Neural progenitor cell (in vitro differentiated cells): ENCODE data around the gene SCFD2. TPM values are rescaled to one million over a fixed set of nuclear protein-coding genes. Genes with fewer than 3 reads are reported as not detected.

Source experiments
- DNase-seq: peaks from one replicate; pipeline ENCODE4 v3.0.0-alpha.2; 2016; ENCODE audit warnings: low spot score
- H2AFZ ChIP-seq: fragments of 200-600 bp; sonication (generic); replicated peaks from 2 replicates; pipeline ENCODE4 v1.6.1; 2016; ENCODE audit warnings: antibody characterized with exemption
- H3F3A ChIP-seq: fragments of 200-600 bp; sonication (generic); 2 replicates; pipeline ENCODE4 v1.6.1; 2016; ENCODE audit warnings: antibody characterized with exemption, low read depth
- H3K27ac ChIP-seq: fragments of 200-600 bp; sonication (generic); 2 replicates; pipeline ENCODE4 v1.5.1; 2016; ENCODE audit warnings: mild to moderate bottlenecking
- H3K27me3 ChIP-seq: fragments of 200-600 bp; sonication (generic); 2 replicates; pipeline ENCODE4 v1.6.1; 2016; ENCODE audit warnings: mild to moderate bottlenecking, moderate library complexity
- H3K36me3 ChIP-seq: fragments of 200-600 bp; sonication (generic); 2 replicates; pipeline ENCODE4 v1.5.1; 2016
- H3K4me1 ChIP-seq: fragments of 200-600 bp; sonication (generic); 2 replicates; pipeline ENCODE4 v1.6.1; 2016; ENCODE audit warnings: mixed run types
- H3K4me2 ChIP-seq: fragments of 200-600 bp; sonication (generic); 2 replicates; pipeline ENCODE4 v1.6.1; 2016
- H3K4me3 ChIP-seq: fragments of 200-600 bp; sonication (generic); 2 replicates; pipeline ENCODE4 v1.5.1; 2016
- H3K79me2 ChIP-seq: fragments of 200-600 bp; sonication (generic); 2 replicates; pipeline ENCODE4 v1.6.1; 2016; ENCODE audit warnings: low read depth
- H3K9ac ChIP-seq: fragments of 200-600 bp; sonication (generic); 2 replicates; pipeline ENCODE4 v1.6.1; 2016
- H3K9me3 ChIP-seq: fragments of 200-600 bp; sonication (generic); 2 replicates; pipeline ENCODE4 v1.5.1; 2016; ENCODE audit warnings: low read depth
- H4K20me1 ChIP-seq: fragments of 200-600 bp; sonication (generic); 2 replicates; pipeline ENCODE4 v1.6.1; 2016; ENCODE audit warnings: low read depth
- H3K27ac Mint-ChIP-seq: 3 replicates; pipeline ENCODE4 v1.8.0; 2021; ENCODE audit warnings: mixed read lengths
- H3K27me3 Mint-ChIP-seq: 2 replicates; pipeline ENCODE4 v1.8.0; 2022; ENCODE audit warnings: low read depth, mild to moderate bottlenecking, inconsistent platforms, moderate library complexity, mixed read lengths; ENCODE audit not compliant: insufficient read depth
- H3K36me3 Mint-ChIP-seq: 3 replicates; pipeline ENCODE4 v1.8.0; 2021; ENCODE audit warnings: mixed read lengths
- H3K4me1 Mint-ChIP-seq: 3 replicates; pipeline ENCODE4 v1.8.0; 2021; ENCODE audit warnings: mixed read lengths
- H3K4me3 Mint-ChIP-seq: 3 replicates; pipeline ENCODE4 v1.8.0; 2021; ENCODE audit warnings: mild to moderate bottlenecking, moderate library complexity, mixed read lengths
- H3K9me3 Mint-ChIP-seq: 3 replicates; pipeline ENCODE4 v1.8.0; 2020; ENCODE audit warnings: mixed read lengths
- CTCF ChIP-seq: fragments of 200-600 bp; sonication (generic); IDR thresholded peaks from 2 replicates; pipeline ENCODE4 v1.5.1; 2017; ENCODE audit warnings: antibody characterized with exemption, mild to moderate bottlenecking
- EZH2 ChIP-seq: fragments of 200-600 bp; sonication (generic); IDR thresholded peaks from 2 replicates; pipeline ENCODE4 v1.6.1; 2017; ENCODE audit warnings: antibody characterized with exemption, mild to moderate bottlenecking, moderate library complexity
- EZH2phosphoT487 ChIP-seq: fragments of 200-600 bp; sonication (generic); IDR thresholded peaks from 2 replicates; pipeline ENCODE4 v1.6.1; 2017; ENCODE audit warnings: antibody characterized with exemption
- total RNA-seq: library from RNA; depleted of rRNA; stranded (reverse); fragments of >200 nt; gene quantifications from 2 replicates; pipeline ENCODE4 v1.2.3, GENCODE V29; 2015; ENCODE audit warnings: low replicate concordance

The SCFD2 gene
- total RNA-seq, 1 donor from 2014 or later: 4.8 TPM

GRCh38 chr4:53127365-53127764 lies 238.5 kb downstream of the SCFD2 start:
- Histone ChIP-seq H3K4me3 (no peak overlapping the region), H3K27ac (no peak overlapping the region), H3F3A (no peaks in the 10 kb centered on the region), H2AFZ (no peak overlapping the region), H3K27me3 (no peaks in the 10 kb centered on the region), H3K36me3 (no peaks in the 10 kb centered on the region), H3K9me3 (no peaks in the 10 kb centered on the region), H4K20me1 (no peaks in the 10 kb centered on the region), H3K4me2 (no peak overlapping the region), H3K9ac (no peak overlapping the region), H3K79me2 (no peaks in the 10 kb centered on the region), H3K4me1 (no peaks in the 10 kb centered on the region)
- H3K27me3 Mint-ChIP-seq: no peaks in the 10 kb centered on the region
- peaks cover 5% of the 10 kb centered on the region for H3K4me1 Mint-ChIP-seq
- no peak overlapping the region for H3K27ac Mint-ChIP-seq
- DNase-seq: no peak
- TF ChIP-seq EZH2 (no peak), EZH2phosphoT487 (no peak), CTCF (no peak)
- H3K4me3 Mint-ChIP-seq: no peak overlapping the region
- H3K9me3 Mint-ChIP-seq: no peaks in the 10 kb centered on the region
- no peaks in the 10 kb centered on the region for H3K36me3 Mint-ChIP-seq

- H3K27me3 ChIP-seq: no peaks in the 10 kb centered on the region
- no peaks in the 10 kb centered on the region for H3K9me3 ChIP-seq
- no peak overlapping the region for H2AFZ ChIP-seq
- no peak overlapping the region for H3K27ac ChIP-seq
- H4K20me1 ChIP-seq: no peaks in the 10 kb centered on the region
- Mint-ChIP-seq H3K4me3 (no peak overlapping the region), H3K36me3 (no peaks in the 10 kb centered on the region), H3K9me3 (no peaks in the 10 kb centered on the region), H3K27me3 (no peaks in the 10 kb centered on the region), H3K27ac (no peak overlapping the region), H3K4me1 (peaks cover 12% of the 10 kb centered on the region)
- no peak overlapping the region for H3K9ac ChIP-seq
- H3K36me3 ChIP-seq: no peaks in the 10 kb centered on the region
- no peak overlapping the region for H3K4me2 ChIP-seq
- no peaks in the 10 kb centered on the region for H3K79me2 ChIP-seq
- no peaks in the 10 kb centered on the region for H3F3A ChIP-seq
- no peak for DNase-seq
- TF ChIP-seq CTCF (no peak), EZH2 (no peak), EZH2phosphoT487 (no peak)
- peaks cover 5% of the 10 kb centered on the region for H3K4me1 ChIP-seq
- no peak overlapping the region for H3K4me3 ChIP-seq
Measured at GRCh38 chr4:53126099-53126498, 239.8 kb downstream of the SCFD2 start.

- no peaks in the 10 kb centered on the region for H3K9me3 Mint-ChIP-seq
- Histone ChIP-seq H3K9ac (no peak overlapping the region), H3K4me1 (peaks cover 17% of the 10 kb centered on the region), H2AFZ (no peak overlapping the region), H3K79me2 (no peaks in the 10 kb centered on the region), H3K4me3 (no peak overlapping the region), H3K4me2 (no peak overlapping the region), H3K27ac (no peak overlapping the region), H3K27me3 (no peaks in the 10 kb centered on the region), H3F3A (no peaks in the 10 kb centered on the region), H3K36me3 (no peaks in the 10 kb centered on the region), H4K20me1 (no peaks in the 10 kb centered on the region), H3K9me3 (no peaks in the 10 kb centered on the region)
- peaks cover 23% of the 10 kb centered on the region for H3K4me1 Mint-ChIP-seq
- no peak overlapping the region for H3K27ac Mint-ChIP-seq
- H3K36me3 Mint-ChIP-seq: no peaks in the 10 kb centered on the region
- H3K4me3 Mint-ChIP-seq: no peak overlapping the region
- no peaks in the 10 kb centered on the region for H3K27me3 Mint-ChIP-seq
- DNase-seq: no peak
- TF ChIP-seq EZH2phosphoT487 (no peak), CTCF (no peak), EZH2 (no peak)
Measured at GRCh38 chr4:53123819-53124218, 242.0 kb downstream of the SCFD2 start.
